Neuronal stem cell (in vitro differentiated cells): ENCODE measurements around the gene RGS4.

ENCODE experiments used
- DNase-seq: peaks from one replicate; pipeline ENCODE4 v3.0.0-alpha.2; 2013; ENCODE audit warnings: low spot score
- H2AFZ ChIP-seq: one replicate; pipeline ENCODE4 v1.6.1; 2013; ENCODE audit warnings: mild to moderate bottlenecking, low read length, inconsistent platforms
- H2AK5ac ChIP-seq: 2 replicates; pipeline ENCODE4 v1.6.1; 2013; ENCODE audit warnings: low read depth, mild to moderate bottlenecking, inconsistent platforms, low read length, moderate library complexity, mixed read lengths
- H2BK120ac ChIP-seq: 2 replicates; pipeline ENCODE4 v1.6.1; 2013; ENCODE audit warnings: low read depth, mild to moderate bottlenecking, inconsistent platforms, low read length, moderate library complexity, mixed read lengths
- H2BK12ac ChIP-seq: one replicate; pipeline ENCODE4 v1.6.1; 2013; ENCODE audit warnings: low read length, inconsistent platforms
- H2BK15ac ChIP-seq: 2 replicates; pipeline ENCODE4 v1.6.1; 2013; ENCODE audit warnings: mild to moderate bottlenecking, low read length, inconsistent platforms, mixed read lengths
- H2BK5ac ChIP-seq: one replicate; pipeline ENCODE4 v1.6.1; 2013; ENCODE audit warnings: inconsistent platforms, mild to moderate bottlenecking, low read length, moderate library complexity
- H3K14ac ChIP-seq: one replicate; pipeline ENCODE4 v1.6.1; 2013; ENCODE audit warnings: low read length, inconsistent platforms
- H3K18ac ChIP-seq: 2 replicates; pipeline ENCODE4 v1.6.1; 2013; ENCODE audit warnings: low read length, inconsistent platforms
- H3K23ac ChIP-seq: 2 replicates; pipeline ENCODE4 v1.6.1; 2013; ENCODE audit warnings: low read depth, mild to moderate bottlenecking, mixed read lengths, low read length, inconsistent platforms; ENCODE audit not compliant: poor library complexity
- H3K27ac ChIP-seq: replicated peaks from 3 replicates; pipeline ENCODE4 v1.5.1; 2013; ENCODE audit warnings: low read length, inconsistent platforms
- H3K27me3 ChIP-seq, 3 experiments: 2 replicates each; pipeline ENCODE4 v1.6.1; 2013; ENCODE audit warnings: low read length in 3 of 3, mild to moderate bottlenecking in 2 of 3, inconsistent platforms in 1 of 3, low read depth in 1 of 3, mixed read lengths in 1 of 3, moderate library complexity in 1 of 3; ENCODE audit not compliant: control insufficient read depth in 3 of 3, insufficient read depth in 3 of 3
- H3K36me3 ChIP-seq, 2 donors: replicated peaks in 1 of 2; 2 replicates each; pipeline ENCODE4 v1.6.1; 2013; ENCODE audit warnings: low read length in 2 of 2; ENCODE audit not compliant: control insufficient read depth in 2 of 2, insufficient read depth in 2 of 2
- H3K4ac ChIP-seq: 2 replicates; pipeline ENCODE4 v1.6.1; 2013; ENCODE audit warnings: inconsistent platforms, mild to moderate bottlenecking, low read length, moderate library complexity
- H3K4me1 ChIP-seq, 2 donors: 1 replicate in 1 of 2; 2 replicates in 1 of 2; pipeline ENCODE4 v1.6.1; 2013; ENCODE audit warnings: low read length in 2 of 2, low read depth in 1 of 2; ENCODE audit not compliant: control insufficient read depth in 2 of 2, insufficient read depth in 1 of 2
- H3K4me2 ChIP-seq: one replicate; pipeline ENCODE4 v1.6.1; 2013; ENCODE audit warnings: mild to moderate bottlenecking, low read length, inconsistent platforms; ENCODE audit not compliant: insufficient read depth, poor library complexity, severe bottlenecking
- H3K4me3 ChIP-seq, 2 donors: 2 replicates each; pipeline ENCODE4 v1.5.1; 2013; ENCODE audit warnings: low read length in 2 of 2, mild to moderate bottlenecking in 2 of 2, inconsistent platforms in 1 of 2, moderate library complexity in 1 of 2
- H3K79me1 ChIP-seq: one replicate; pipeline ENCODE4 v1.6.1; 2013; ENCODE audit warnings: low read depth, mild to moderate bottlenecking, inconsistent platforms, low read length, moderate library complexity
- H3K9ac ChIP-seq: one replicate; pipeline ENCODE4 v1.6.1; 2013; ENCODE audit warnings: mild to moderate bottlenecking, low read depth, low read length, inconsistent platforms; ENCODE audit not compliant: poor library complexity
- H3K9me3 ChIP-seq, 2 donors: replicated peaks in 1 of 2; 2 replicates each; pipeline versions ENCODE3 to v1.6.1; 2013; ENCODE audit warnings: low read length in 2 of 2, mild to moderate bottlenecking in 2 of 2, inconsistent platforms in 1 of 2, low read depth in 1 of 2, mixed read lengths in 1 of 2, moderate library complexity in 1 of 2; ENCODE audit not compliant: control insufficient read depth in 2 of 2, insufficient read depth in 1 of 2
- H4K8ac ChIP-seq: one replicate; pipeline ENCODE4 v1.6.1; 2013; ENCODE audit warnings: low read depth, mild to moderate bottlenecking, inconsistent platforms, low read length, moderate library complexity
- H4K91ac ChIP-seq: one replicate; pipeline ENCODE4 v1.6.1; 2013; ENCODE audit warnings: low read length, low read depth, mild to moderate bottlenecking, inconsistent platforms; ENCODE audit not compliant: poor library complexity
- WGBS, 2 donors: extraction: QIAGEN DNeasy Blood & Tissue Kit; methylation state at CpG; one replicate each; pipeline ENCODE4 v1.1.7; 2013; ENCODE audit warnings: missing lambda C conversion rate in 2 of 2, mixed read lengths in 1 of 2; ENCODE audit not compliant: insufficient read length in 2 of 2, insufficient replicate concordance in 1 of 2; ENCODE audit errors: extremely low coverage in 2 of 2; 5-methylcytosine and 5-hydroxymethylcytosine counted together

RGS4 gene

DNA sequence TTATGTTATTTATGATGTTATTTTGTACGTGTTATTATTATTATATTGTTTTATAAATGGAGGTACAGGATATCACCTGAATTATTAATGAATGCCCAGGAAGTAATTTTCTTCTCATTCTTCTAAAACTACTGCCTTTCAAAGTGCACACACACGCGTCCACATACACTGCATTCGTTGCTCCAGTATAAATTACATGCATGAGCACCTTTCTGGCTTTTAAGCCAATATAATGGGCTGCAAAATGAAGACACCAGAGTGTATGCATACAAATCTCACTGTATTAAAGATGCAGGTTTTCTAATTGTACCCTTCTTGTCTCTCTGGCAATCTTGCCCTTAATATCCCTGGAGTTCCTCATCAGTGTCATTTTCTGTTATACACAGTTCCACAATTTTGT lies 6.9 kb downstream of the RGS4 start:
- H4K8ac ChIP-seq, result no peak overlapping the region
- H2BK120ac ChIP-seq, result no peak overlapping the region
- no peak overlapping the region for H3K27ac ChIP-seq
- H3K4ac ChIP-seq, result no peak overlapping the region
- no peak overlapping the region for H2BK5ac ChIP-seq
- no peaks in the 10 kb centered on the region for H3K27me3 ChIP-seq
- H2AK5ac ChIP-seq, result no peak overlapping the region
- no peak overlapping the region for H3K23ac ChIP-seq
- no peak overlapping the region for H3K4me3 ChIP-seq
- H3K9ac ChIP-seq, result no peak overlapping the region
- DNase-seq, result no peak
- no peak overlapping the region for H2BK12ac ChIP-seq
- H3K79me1 ChIP-seq, result no peaks in the 10 kb centered on the region
- H3K36me3 ChIP-seq, result no peaks in the 10 kb centered on the region
- H4K91ac ChIP-seq, result no peak overlapping the region
- no peak overlapping the region for H3K14ac ChIP-seq
- H3K4me2 ChIP-seq, result no peak overlapping the region
- H3K4me1 ChIP-seq, result no peaks in the 10 kb centered on the region
- H2AFZ ChIP-seq, result no peak overlapping the region
- no peak overlapping the region for H3K18ac ChIP-seq
- 100% methylated on average over 1 of the region's 4 CpGs; no CpG with 5 or more reads in 1 of the 2 donors for WGBS, 2 donors
- no peak overlapping the region for H2BK15ac ChIP-seq
- H3K9me3 ChIP-seq, result no peaks in the 10 kb centered on the region

DNA sequence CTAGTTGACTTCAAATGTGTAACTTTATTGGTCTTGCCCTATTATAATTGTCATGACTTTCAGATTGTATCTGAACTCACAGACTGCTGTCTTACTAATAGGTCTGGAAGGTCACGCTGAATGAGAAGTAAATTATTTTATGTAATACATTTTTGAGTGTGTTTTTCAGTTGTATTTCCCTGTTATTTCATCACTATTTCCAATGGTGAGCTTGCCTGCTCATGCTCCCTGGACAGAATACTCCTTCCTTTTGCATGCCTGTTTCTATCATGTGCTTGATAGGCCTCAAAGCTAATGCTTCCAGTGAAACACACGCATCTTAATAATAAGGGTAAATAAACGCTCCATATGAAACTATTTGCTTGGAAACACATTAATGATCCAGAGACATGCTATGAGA lies 7.3 kb downstream of the RGS4 start:
- Histone ChIP-seq H4K91ac (no peak overlapping the region), H2AFZ (no peak overlapping the region), H3K9ac (no peak overlapping the region), H2BK15ac (no peak overlapping the region), H2BK120ac (no peak overlapping the region), H3K27me3 (no peaks in the 10 kb centered on the region), H3K4me1 (no peaks in the 10 kb centered on the region), H3K23ac (no peak overlapping the region), H3K79me1 (no peaks in the 10 kb centered on the region), H2AK5ac (no peak overlapping the region), H2BK12ac (no peak overlapping the region), H3K4ac (no peak overlapping the region), H2BK5ac (no peak overlapping the region), H3K9me3 (no peaks in the 10 kb centered on the region), H3K27ac (no peak overlapping the region), H3K14ac (no peak overlapping the region), H4K8ac (no peak overlapping the region), H3K4me3 (no peak overlapping the region), H3K4me2 (no peak overlapping the region), H3K36me3 (no peaks in the 10 kb centered on the region), H3K18ac (no peak overlapping the region)
- WGBS, 2 donors, result no CpG with 5 or more reads among the region's 3 CpGs
- DNase-seq, result no peak

DNA sequence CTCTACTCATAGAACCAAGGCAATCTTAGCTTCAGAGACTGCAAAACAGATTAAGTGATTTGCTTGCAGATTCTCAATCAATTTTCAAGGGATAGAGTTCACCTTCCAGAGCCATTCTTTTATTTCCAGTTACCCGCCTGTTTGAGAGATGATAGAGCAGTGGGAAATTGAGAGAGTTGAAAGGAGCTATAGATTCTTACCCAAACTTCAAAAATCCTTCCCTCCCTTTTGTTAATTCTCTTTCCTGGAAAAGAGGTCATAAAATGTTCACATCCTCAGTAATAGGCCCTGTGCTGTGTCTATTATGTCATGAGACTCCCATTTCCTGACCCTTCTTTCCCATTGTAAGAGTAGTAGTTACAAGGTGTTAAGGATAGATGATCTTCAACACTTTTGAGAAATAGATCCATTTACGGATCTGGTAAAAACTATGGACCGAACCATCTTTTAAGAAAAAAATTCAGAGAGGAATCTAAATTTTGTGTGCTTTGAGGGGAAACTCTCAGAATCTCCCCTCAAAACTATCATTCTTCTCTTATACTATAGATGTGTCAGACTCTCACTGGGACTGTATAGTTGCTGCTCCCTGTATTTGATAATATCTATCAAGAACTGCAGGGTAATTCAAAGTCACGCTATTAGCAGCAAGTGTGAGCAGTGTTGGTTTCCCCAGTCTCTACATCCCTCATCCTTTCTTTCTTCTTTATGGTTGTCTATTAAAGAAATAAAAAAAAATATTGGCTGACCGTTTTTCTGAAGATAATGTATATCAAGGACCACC lies 8.0 kb downstream of the RGS4 start:
- no peaks in the 10 kb centered on the region for H3K4me1 ChIP-seq
- no peak overlapping the region for H2BK15ac ChIP-seq
- H3K9ac ChIP-seq, result no peak overlapping the region
- H4K8ac ChIP-seq, result no peak overlapping the region
- H2AK5ac ChIP-seq, result no peak overlapping the region
- no peak overlapping the region for H2BK120ac ChIP-seq
- no peaks in the 10 kb centered on the region for H3K27me3 ChIP-seq
- no peaks in the 10 kb centered on the region for H3K36me3 ChIP-seq
- H4K91ac ChIP-seq, result no peak overlapping the region
- DNase-seq, result no peak
- no peak overlapping the region for H2BK5ac ChIP-seq
- H3K14ac ChIP-seq, result no peak overlapping the region
- no peak overlapping the region for H3K4ac ChIP-seq
- H3K27ac ChIP-seq, result no peak overlapping the region
- H3K18ac ChIP-seq, result no peak overlapping the region
- no peaks in the 10 kb centered on the region for H3K9me3 ChIP-seq
- H3K79me1 ChIP-seq, result no peaks in the 10 kb centered on the region
- no CpG with 5 or more reads among the region's 5 CpGs for WGBS, 2 donors
- H2BK12ac ChIP-seq, result no peak overlapping the region
- no peak overlapping the region for H3K4me3 ChIP-seq
- H3K23ac ChIP-seq, result no peak overlapping the region
- H3K4me2 ChIP-seq, result no peak overlapping the region
- H2AFZ ChIP-seq, result no peak overlapping the region

DNA sequence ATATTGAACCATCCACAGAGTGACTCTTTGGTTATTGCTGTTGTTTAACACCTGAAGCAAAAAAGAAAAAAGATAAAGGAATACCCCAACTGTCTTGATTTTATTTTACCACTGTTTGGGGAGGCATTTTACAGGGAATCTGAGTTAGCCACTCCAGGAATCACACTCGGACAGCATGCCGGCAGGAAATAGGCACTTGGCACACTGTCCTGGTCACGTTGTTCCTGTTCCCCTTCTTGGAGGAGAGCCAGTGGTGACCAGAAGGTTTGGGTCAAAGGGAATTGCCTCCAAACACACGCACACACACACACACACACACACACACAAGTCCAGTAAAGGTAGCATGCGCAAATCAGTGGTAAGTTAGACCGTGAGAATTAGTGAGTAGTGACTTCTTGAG lies 13.8 kb downstream of the RGS4 start:
- Histone ChIP-seq H2BK5ac (no peak overlapping the region), H3K18ac (no peak overlapping the region), H3K79me1 (no peaks in the 10 kb centered on the region), H3K4me2 (no peak overlapping the region), H4K8ac (no peak overlapping the region), H3K9ac (no peak overlapping the region), H2AFZ (no peak overlapping the region), H3K4ac (no peak overlapping the region), H3K4me3 (no peak overlapping the region), H3K27me3 (no peaks in the 10 kb centered on the region), H2BK15ac (no peak overlapping the region), H2BK12ac (no peak overlapping the region), H3K14ac (no peak overlapping the region), H3K4me1 (no peaks in the 10 kb centered on the region), H3K23ac (no peak overlapping the region), H4K91ac (no peak overlapping the region), H3K27ac (no peak overlapping the region), H3K9me3 (no peaks in the 10 kb centered on the region), H2BK120ac (no peak overlapping the region), H3K36me3 (no peaks in the 10 kb centered on the region), H2AK5ac (no peak overlapping the region)
- no peak for DNase-seq
- no CpG with 5 or more reads among the region's 6 CpGs for WGBS, 2 donors
